Measurements from ENCODE around the gene TSR3.
"Not testable (repeated sequence)": the region's sequence is repeated elsewhere in the genome, so short reads cannot be mapped to it uniquely, and the experiment has no call there.

GRCh38 chr16:1328136-1328535 lies 23.5 kb downstream of the TSR3 start:
- not testable (repeated sequence) for TF ChIP-seq POLR2A, CTCF, EP300, POLR2AphosphoS5 (IDR thresholded peaks at IDR 0.05)

Measured in upper lobe of left lung (tissue), 4 donors.